Psoas muscle (tissue), 8 donors: Measurements from ENCODE around the gene KIF21B. TPM values are rescaled to one million over a fixed set of nuclear protein-coding genes. Genes with fewer than 3 reads are reported as not detected.

Source experiments
- ATAC-seq, 4 donors: fragments of 200-7000 bp; cut with Tn5 transposase; one replicate each; pipeline ENCODE4 v1.9.1; 2020; ENCODE audit warnings: moderate library complexity in 3 of 4, mild to moderate bottlenecking in 2 of 4
- DNase-seq, 2 donors: peaks; one replicate each; pipeline ENCODE4 v3.0.0-alpha.2; 2020
- H3K27ac ChIP-seq: fragments of 200-600 bp; one replicate; pipeline ENCODE4 v1.8.0; 2022
- H3K27me3 ChIP-seq, 3 donors: fragments of 200-600 bp in 1 of 3; one replicate each; pipeline versions ENCODE4 v1.6.1 to v1.8.0; 2013 to 2022; ENCODE audit warnings: low read length in 2 of 3, mild to moderate bottlenecking in 2 of 3, moderate library complexity in 1 of 3; ENCODE audit not compliant: insufficient read depth in 3 of 3
- H3K36me3 ChIP-seq, 2 donors: fragments of 200-600 bp in 1 of 2; one replicate each; pipeline versions ENCODE4 v1.6.1 to v1.8.0; 2013 to 2022; ENCODE audit warnings: low read depth in 1 of 2, mild to moderate bottlenecking in 1 of 2, moderate library complexity in 1 of 2; ENCODE audit not compliant: insufficient read depth in 1 of 2
- H3K4me1 ChIP-seq: fragments of 200-600 bp; one replicate; pipeline ENCODE4 v1.8.0; 2022
- H3K4me3 ChIP-seq: fragments of 200-600 bp; one replicate; pipeline ENCODE4 v1.8.0; 2022; ENCODE audit warnings: mild to moderate bottlenecking
- H3K9me3 ChIP-seq: fragments of 200-600 bp; one replicate; pipeline ENCODE4 v1.8.0; 2022
- WGBS, 3 donors: extraction: QIAGEN DNeasy Blood & Tissue Kit; methylation state at CpG; one replicate each; pipeline versions ENCODE4 v1.1.6 to v1.1.7; 2013; 5-methylcytosine and 5-hydroxymethylcytosine counted together
- intact Hi-C, 2 donors: fragments of 100-400 bp; cut with DNase I; formaldehyde crosslinking; loops; one replicate each; pipeline versions ENCODE4 v1.11.0 to v1.14.2; 2022
- polyA plus RNA-seq, 3 donors: library from polyadenylated mRNA; stranded (reverse); fragments of 200-250 nt; gene quantifications; one replicate each; pipeline ENCODE4 v1.2.3, GENCODE V29; 2013
- total RNA-seq, 4 donors: library from RNA; stranded (reverse); fragmentation: NEBNext Ultra II Directional in 2 of 4; extraction: Animal tissue kit (Norgen Biotek cat#: 25700) in 2 of 4; gene quantifications; one replicate each; pipeline versions ENCODE4 v1.2.1 to v1.2.4, GENCODE V29; 2021 to 2023
- TF ChIP-seq, protein P1 (sequence below): fragments of 200-600 bp; IDR thresholded peaks from one replicate; pipeline ENCODE4 v1.8.0; 2022; ENCODE audit warnings: antibody characterized with exemption
- donor health status: healthy with polysubstance abuse.
- donor health status: DM: no; HTN: no; CAD: no; lungs with moderate emphysema.
- donor health status: Bipolar disorder and iron deficiency.
- donor health status: healthy.
- donor health status: DM: yes; HTN: yes; CAD: no.
- donor health status: DM: no; HTN: no; CAD: no.
- donor health status: DM: no; HTN: no; CAD: no.
- donor health status: DM: yes; HTN: yes; CAD: no.

KIF21B gene
- total and polyA plus RNA-seq, 7 donors = 0.04 to 0.81 (median 0.20) TPM

GRCh38 chr1:201017828-201018163, 5.7 kb downstream of the KIF21B start:
- Histone ChIP-seq H3K4me3 (no peak overlapping the region), H3K9me3 (no peaks in the 10 kb centered on the region), H3K27me3 (peaks cover 0 to 2% (median 0%) of the 10 kb centered on the region in 3 donors), H3K36me3 (no peaks in the 10 kb centered on the region), H3K27ac (no peak overlapping the region), H3K4me1 (peaks cover 21% of the 10 kb centered on the region)
- DNase-seq = no peak
- no peak for ATAC-seq
- 53 to 77% (median 60%) methylated on average over 2 of the region's 2 CpGs for WGBS, 3 donors
- TF ChIP-seq, protein P1, sequence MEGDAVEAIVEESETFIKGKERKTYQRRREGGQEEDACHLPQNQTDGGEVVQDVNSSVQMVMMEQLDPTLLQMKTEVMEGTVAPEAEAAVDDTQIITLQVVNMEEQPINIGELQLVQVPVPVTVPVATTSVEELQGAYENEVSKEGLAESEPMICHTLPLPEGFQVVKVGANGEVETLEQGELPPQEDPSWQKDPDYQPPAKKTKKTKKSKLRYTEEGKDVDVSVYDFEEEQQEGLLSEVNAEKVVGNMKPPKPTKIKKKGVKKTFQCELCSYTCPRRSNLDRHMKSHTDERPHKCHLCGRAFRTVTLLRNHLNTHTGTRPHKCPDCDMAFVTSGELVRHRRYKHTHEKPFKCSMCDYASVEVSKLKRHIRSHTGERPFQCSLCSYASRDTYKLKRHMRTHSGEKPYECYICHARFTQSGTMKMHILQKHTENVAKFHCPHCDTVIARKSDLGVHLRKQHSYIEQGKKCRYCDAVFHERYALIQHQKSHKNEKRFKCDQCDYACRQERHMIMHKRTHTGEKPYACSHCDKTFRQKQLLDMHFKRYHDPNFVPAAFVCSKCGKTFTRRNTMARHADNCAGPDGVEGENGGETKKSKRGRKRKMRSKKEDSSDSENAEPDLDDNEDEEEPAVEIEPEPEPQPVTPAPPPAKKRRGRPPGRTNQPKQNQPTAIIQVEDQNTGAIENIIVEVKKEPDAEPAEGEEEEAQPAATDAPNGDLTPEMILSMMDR = no peak
- intact Hi-C loops = no loop called here

DNA sequence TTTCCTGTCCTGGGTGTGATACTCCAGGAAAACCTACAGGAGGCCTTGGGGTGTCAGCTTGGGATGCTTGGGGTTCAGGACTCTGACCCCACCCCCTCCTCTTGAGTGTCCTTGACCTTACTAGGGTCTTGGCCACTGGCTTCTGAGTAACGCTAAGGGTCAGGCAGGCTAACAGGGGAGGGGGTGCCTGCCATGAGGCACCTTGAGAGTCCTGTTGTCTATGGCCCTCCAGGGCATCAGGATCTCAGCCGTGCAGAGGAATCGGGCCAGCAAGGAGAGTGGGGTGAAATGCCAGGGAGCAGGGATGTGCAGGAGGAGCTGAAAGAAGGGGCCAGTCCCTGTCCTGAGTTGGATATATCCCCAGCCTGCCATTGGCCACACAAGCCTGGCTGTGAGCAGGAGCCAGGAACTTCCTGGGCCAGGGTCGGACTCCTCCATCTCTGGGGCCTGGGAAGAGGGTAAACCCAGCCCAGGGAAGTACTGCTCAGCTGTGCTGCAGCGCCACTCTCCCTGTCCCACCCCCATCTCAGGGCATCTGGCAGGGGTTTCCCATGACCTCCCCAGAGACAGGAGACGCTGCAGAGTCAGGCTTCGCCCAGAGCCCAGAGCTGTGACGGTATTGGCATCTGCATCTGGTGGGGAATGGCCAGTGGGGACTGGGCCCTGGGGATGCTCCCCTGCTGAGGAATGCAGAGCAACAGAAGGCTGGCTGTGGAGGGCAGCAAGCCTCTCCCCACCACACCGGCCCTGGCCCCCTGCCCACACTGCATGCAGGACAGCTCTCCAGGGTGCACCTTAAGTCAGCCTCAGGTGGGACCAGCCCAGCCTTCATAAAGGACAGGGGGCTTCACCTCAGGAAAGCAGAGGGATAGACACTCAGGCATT, 6.3 kb downstream of the KIF21B start:
- Histone ChIP-seq H3K9me3 (no peaks in the 10 kb centered on the region), H3K27me3 (peaks cover 0 to 2% (median 0%) of the 10 kb centered on the region in 3 donors), H3K4me1 (peaks cover 17% of the 10 kb centered on the region), H3K36me3 (no peaks in the 10 kb centered on the region), H3K27ac (no peak overlapping the region), H3K4me3 (no peak overlapping the region)
- no peak for ATAC-seq
- TF ChIP-seq, protein P1 = no peak
- DNase-seq = no peak
- intact Hi-C loops = no loop called here
- 58 to 64% (median 62%) methylated on average over 9 of the region's 9 CpGs for WGBS, 3 donors

DNA sequence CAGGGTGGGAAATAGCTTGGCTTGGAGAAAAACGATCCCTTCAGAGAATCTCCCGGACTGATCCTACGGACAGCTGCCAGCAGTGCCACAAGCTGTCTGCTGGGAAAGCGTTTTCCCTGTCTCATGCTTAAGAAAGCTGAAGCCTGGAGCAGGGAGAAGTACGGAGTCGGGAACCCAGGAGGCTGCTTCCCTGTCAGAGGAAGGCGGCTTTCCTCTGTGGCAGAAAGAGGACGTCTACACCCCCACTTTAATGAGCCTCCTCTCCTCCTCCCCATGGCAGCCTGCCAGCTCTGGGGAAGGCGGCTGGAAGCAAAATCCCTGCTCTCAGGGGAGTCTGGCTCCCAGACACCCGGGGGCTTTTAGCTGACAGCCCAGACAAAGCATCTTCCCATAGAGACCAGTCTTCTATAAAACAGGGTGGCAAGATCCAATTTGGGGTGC, 7.3 kb downstream of the KIF21B start:
- no peaks in the 10 kb centered on the region for H3K9me3 ChIP-seq
- H3K36me3 ChIP-seq = no peaks in the 10 kb centered on the region
- H3K27me3 ChIP-seq = peaks cover 0 to 2% (median 0%) of the 10 kb centered on the region in 3 donors
- intact Hi-C loops = no loop called here
- TF ChIP-seq, protein P1 = no peak
- DNase-seq (no peak), ATAC-seq (peak; percentile 21 to 71 (median 60))
- peak overlapping the region; percentile 3 for H3K27ac ChIP-seq
- peak overlapping the region; percentile 29 for H3K4me3 ChIP-seq
- WGBS, 3 donors = 5 to 7% (median 6%) methylated on average over 10 of the region's 10 CpGs
- H3K4me1 ChIP-seq = peaks cover 17% of the 10 kb centered on the region

- intact Hi-C loops = no loop called here
- DNase-seq (no peak), ATAC-seq (peak in 2 of 4 donors; percentile 4 to 26)
- TF ChIP-seq, protein P1 = no peak
- Histone ChIP-seq H3K4me3 (no peak overlapping the region), H3K27me3 (peaks cover 0 to 2% (median 0%) of the 10 kb centered on the region in 3 donors), H3K36me3 (no peaks in the 10 kb centered on the region), H3K27ac (no peak overlapping the region), H3K9me3 (no peaks in the 10 kb centered on the region), H3K4me1 (peaks cover 17% of the 10 kb centered on the region)
- WGBS, 3 donors = 38 to 49% (median 44%) methylated on average over 5 of the region's 5 CpGs
Measured at GRCh38 chr1:201015551-201016091, 7.9 kb downstream of the KIF21B start.
